Suppressor macrophage treated with lipopolysaccharide for 1 hour (primary cell): ENCODE data around the gene AURKA.

ENCODE experiments used
- DNase-seq, 3 donors: peaks; one replicate each; pipeline ENCODE4 v3.0.0-alpha.2; 2020 to 2022

Gene AURKA

GRCh38 chr20:56389807-56390206, 2.2 kb downstream of the AURKA start:
- no peak for DNase-seq

GRCh38 chr20:56388882-56389281, 3.1 kb downstream of the AURKA start:
- DNase-seq: no peak

- DNase-seq: no peak
These were observed 5.8 kb downstream of the AURKA start for GRCh38 chr20:56386219-56386618.

- DNase-seq: no peak
These were observed 6.9 kb downstream of the AURKA start for GRCh38 chr20:56385130-56385529.

GRCh38 chr20:56383334-56383733, 8.7 kb downstream of the AURKA start:
- no peak for DNase-seq

- no peak for DNase-seq
These were observed 9.3 kb downstream of the AURKA start for GRCh38 chr20:56382696-56383095.

- DNase-seq: no peak
These were observed 10.5 kb downstream of the AURKA start for GRCh38 chr20:56381501-56381900.

- peak in 2 of 3 donors; percentile 38 to 39 for DNase-seq
These were observed 11.6 kb downstream of the AURKA start for GRCh38 chr20:56380375-56380774.

- no peak for DNase-seq
These were observed 13.6 kb downstream of the AURKA start for GRCh38 chr20:56378386-56378785.

GRCh38 chr20:56376331-56376730, 15.7 kb downstream of the AURKA start:
- DNase-seq: peak; percentile 14 to 50 (median 34)

GRCh38 chr20:56373942-56374341, 18.1 kb downstream of the AURKA start:
- DNase-seq: peak; percentile 81 to 92 (median 91)

GRCh38 chr20:56372850-56373249, 19.2 kb downstream of the AURKA start:
- no peak for DNase-seq

GRCh38 chr20:56371977-56372376, 20.0 kb downstream of the AURKA start:
- no peak for DNase-seq

- DNase-seq: no peak
These were observed 22.8 kb downstream of the AURKA start for GRCh38 chr20:56369179-56369578.

GRCh38 chr20:56368351-56369134, 23.5 kb downstream of the AURKA start:
- no peak for DNase-seq

- DNase-seq: no peak
These were observed 28.5 kb downstream of the AURKA start for GRCh38 chr20:56363491-56363890.

GRCh38 chr20:56362833-56363413, 29.1 kb downstream of the AURKA start:
- DNase-seq: peak; percentile 22 to 58 (median 25)

GRCh38 chr20:56361900-56362299, 30.1 kb downstream of the AURKA start:
- DNase-seq: no peak

GRCh38 chr20:56360908-56361205, 31.2 kb downstream of the AURKA start:
- no peak for DNase-seq

GRCh38 chr20:56360133-56360907, 31.7 kb downstream of the AURKA start:
- DNase-seq: no peak

- peak; percentile 35 to 55 (median 48) for DNase-seq
These were observed 32.5 kb downstream of the AURKA start for GRCh38 chr20:56359212-56360132.

GRCh38 chr20:56358600-56359211, 33.3 kb downstream of the AURKA start, which contains the start of gene FAM210B:
FAM210B (plus strand) TSS chr20:56358974; CDS start chr20:56359006, 32 bp downstream.
- peak; percentile 93 to 97 (median 96) for DNase-seq
